ENCODE data around the gene FSTL5. TPM values are rescaled to one million over a fixed set of nuclear protein-coding genes. Genes with fewer than 3 reads are reported as not detected.

The FSTL5 gene
- total and polyA plus RNA-seq, 2 experiments from 2014 or later = not detected

DNA sequence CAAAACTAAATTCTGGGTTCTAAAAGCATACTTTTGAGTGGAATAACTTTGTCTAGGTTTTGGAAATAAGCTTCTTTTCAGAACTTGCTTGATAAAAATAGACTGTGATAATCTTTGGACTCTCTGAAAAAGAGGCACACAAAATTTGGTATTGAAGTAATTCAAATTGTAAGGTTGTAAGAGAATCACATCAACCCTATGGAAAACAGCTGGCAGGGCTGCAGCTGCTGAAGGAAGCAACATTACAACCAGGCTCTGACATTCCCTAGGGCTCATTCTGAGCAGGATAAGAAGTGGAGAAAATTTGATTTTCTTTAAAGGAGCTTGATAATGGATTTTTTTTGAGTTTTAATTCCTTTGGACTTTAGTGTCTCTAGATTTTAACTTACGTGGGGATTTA, 147.6 kb downstream of the FSTL5 start:
- no peaks in the 10 kb centered on the region for H3F3A ChIP-seq (ENCODE audit: insufficient read depth)
- in situ Hi-C loops (cut with MboI) = no loop called here
- no peaks in the 10 kb centered on the region for H3K79me2 ChIP-seq (ENCODE audit: insufficient read depth)
- TF ChIP-seq EZH2phosphoT487 (IDR thresholded peaks at IDR 0.05; ENCODE audit: insufficient read depth, low read depth) (no peak), EZH2 (IDR thresholded peaks at IDR 0.05; ENCODE audit: insufficient read depth, poor library complexity, severe bottlenecking) (no peak)
- WGBS, 2 experiments (ENCODE audit: low coverage in 1 of 2, low lambda C conversion rate in 2 of 2, missing lambda C conversion rate in 2 of 2) = 0 to 2% methylated on average over 1 of the region's 1 CpG
- no peak overlapping the region for H3K27ac ChIP-seq
- H2AFZ ChIP-seq = no peak overlapping the region
- H4K20me1 ChIP-seq (ENCODE audit: insufficient read depth) = no peaks in the 10 kb centered on the region
- H3K9me3 ChIP-seq (ENCODE audit: low read depth) = no peaks in the 10 kb centered on the region
- H3K4me2 ChIP-seq (ENCODE audit: unreplicated experiment) = no peak overlapping the region
- H3K4me1 ChIP-seq (ENCODE audit: insufficient read depth) = no peaks in the 10 kb centered on the region
- DNase-seq = no peak
- H3K9ac ChIP-seq = no peak overlapping the region
- no peak overlapping the region for H3K4me3 ChIP-seq
- H3K27me3 ChIP-seq (replicated peaks; ENCODE audit: insufficient read depth) = no peaks in the 10 kb centered on the region
- H3K36me3 ChIP-seq (ENCODE audit: low read depth) = no peaks in the 10 kb centered on the region
- no peaks in the 10 kb centered on the region for H3K9me2 ChIP-seq (ENCODE audit: insufficient read depth)

DNA sequence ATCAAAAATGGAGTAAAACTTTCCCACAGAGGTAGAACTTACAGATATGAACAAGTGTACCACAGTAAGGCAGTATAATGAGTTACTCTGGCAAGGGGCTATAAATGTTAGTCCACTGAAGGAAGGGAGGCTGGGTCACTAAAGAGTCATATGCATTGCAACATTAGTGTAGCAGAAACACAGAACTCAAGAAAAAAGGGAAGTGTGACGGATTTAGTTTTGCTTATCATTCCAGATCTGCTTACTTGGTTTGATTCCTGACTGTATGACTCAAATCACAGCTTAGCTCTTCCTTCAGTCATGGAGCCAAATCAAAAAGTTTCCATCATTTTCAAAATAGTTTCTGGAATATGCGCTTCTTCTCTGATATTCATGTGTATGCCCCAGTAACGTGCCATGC, 148.7 kb downstream of the FSTL5 start:
- no peaks in the 10 kb centered on the region for H4K20me1 ChIP-seq (ENCODE audit: insufficient read depth)
- no peaks in the 10 kb centered on the region for H3K9me2 ChIP-seq (ENCODE audit: insufficient read depth)
- H3K27ac ChIP-seq = no peak overlapping the region
- no peaks in the 10 kb centered on the region for H3K4me1 ChIP-seq (ENCODE audit: insufficient read depth)
- no peak overlapping the region for H3K9ac ChIP-seq
- no peak overlapping the region for H3K4me3 ChIP-seq
- no peaks in the 10 kb centered on the region for H3K36me3 ChIP-seq (ENCODE audit: low read depth)
- H3F3A ChIP-seq (ENCODE audit: insufficient read depth) = no peaks in the 10 kb centered on the region
- in situ Hi-C loops (cut with MboI) = no loop called here
- H3K9me3 ChIP-seq (ENCODE audit: low read depth) = no peaks in the 10 kb centered on the region
- H3K79me2 ChIP-seq (ENCODE audit: insufficient read depth) = no peaks in the 10 kb centered on the region
- H3K4me2 ChIP-seq (ENCODE audit: unreplicated experiment) = no peak overlapping the region
- TF ChIP-seq EZH2phosphoT487 (IDR thresholded peaks at IDR 0.05; ENCODE audit: insufficient read depth, low read depth) (no peak), EZH2 (IDR thresholded peaks at IDR 0.05; ENCODE audit: insufficient read depth, poor library complexity, severe bottlenecking) (no peak)
- no peak for DNase-seq
- H2AFZ ChIP-seq = no peak overlapping the region
- no peaks in the 10 kb centered on the region for H3K27me3 ChIP-seq (replicated peaks; ENCODE audit: insufficient read depth)
- 24 to 37% methylated on average over 3 of the region's 3 CpGs for WGBS, 2 experiments (ENCODE audit: low coverage in 1 of 2, low lambda C conversion rate in 2 of 2, missing lambda C conversion rate in 2 of 2)

DNA sequence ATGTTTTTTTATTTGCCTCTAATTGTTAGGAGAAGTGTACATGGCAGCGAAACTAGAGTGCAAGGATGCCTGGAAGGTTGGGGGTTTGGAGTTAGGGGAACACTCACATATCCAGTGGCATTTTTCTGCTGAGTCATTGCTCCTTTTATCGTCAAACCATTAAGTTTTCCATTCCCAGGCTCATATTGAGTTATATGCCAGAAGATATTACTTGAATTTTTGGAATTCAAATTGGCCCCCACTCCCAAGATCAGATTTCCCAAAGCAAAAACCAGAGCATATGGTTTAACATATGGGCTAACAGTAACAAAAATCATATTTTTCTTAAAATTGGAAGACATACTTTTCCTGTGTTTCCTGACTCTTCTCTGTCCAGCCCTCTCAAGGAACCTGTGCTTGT, 152.7 kb downstream of the FSTL5 start:
- in situ Hi-C loops (cut with MboI) = no loop called here
- H2AFZ ChIP-seq = no peak overlapping the region
- 3 to 10% methylated on average over 2 of the region's 2 CpGs for WGBS, 2 experiments (ENCODE audit: low coverage in 1 of 2, low lambda C conversion rate in 2 of 2, missing lambda C conversion rate in 2 of 2)

DNA sequence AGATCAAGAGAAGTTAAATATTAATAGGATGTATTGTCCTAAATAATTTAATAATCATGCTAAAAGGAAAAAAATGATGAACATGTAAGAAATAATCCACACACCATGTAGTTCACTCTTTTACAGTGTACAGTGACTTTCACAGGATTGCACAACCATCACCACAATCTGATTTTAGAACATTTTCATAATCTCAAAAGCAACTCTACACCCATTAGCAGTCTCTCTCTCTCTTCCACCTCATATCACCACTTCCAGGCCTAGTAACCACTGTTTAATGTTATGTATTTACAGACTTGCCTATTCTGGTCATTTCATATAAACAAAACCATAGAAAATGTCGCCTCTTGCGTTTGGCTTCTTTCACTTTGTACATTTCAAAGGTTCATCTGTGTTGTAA, 153.4 kb downstream of the FSTL5 start:
- no peaks in the 10 kb centered on the region for H3K4me1 ChIP-seq (ENCODE audit: insufficient read depth)
- H3K4me3 ChIP-seq = no peak overlapping the region
- H3F3A ChIP-seq (ENCODE audit: insufficient read depth) = no peaks in the 10 kb centered on the region
- no peaks in the 10 kb centered on the region for H4K20me1 ChIP-seq (ENCODE audit: insufficient read depth)
- in situ Hi-C loops (cut with MboI) = no loop called here
- H2AFZ ChIP-seq = no peak overlapping the region
- no peaks in the 10 kb centered on the region for H3K9me3 ChIP-seq (ENCODE audit: low read depth)
- 17 to 24% methylated on average over 2 of the region's 2 CpGs for WGBS, 2 experiments (ENCODE audit: low coverage in 1 of 2, low lambda C conversion rate in 2 of 2, missing lambda C conversion rate in 2 of 2)
- H3K36me3 ChIP-seq (ENCODE audit: low read depth) = no peaks in the 10 kb centered on the region
- H3K79me2 ChIP-seq (ENCODE audit: insufficient read depth) = no peaks in the 10 kb centered on the region
- H3K27me3 ChIP-seq (replicated peaks; ENCODE audit: insufficient read depth) = no peaks in the 10 kb centered on the region
- H3K9me2 ChIP-seq (ENCODE audit: insufficient read depth) = no peaks in the 10 kb centered on the region
- H3K9ac ChIP-seq = no peak overlapping the region
- no peak for TF ChIP-seq EZH2phosphoT487 (IDR thresholded peaks at IDR 0.05; ENCODE audit: insufficient read depth, low read depth)
- no peak for TF ChIP-seq EZH2 (IDR thresholded peaks at IDR 0.05; ENCODE audit: insufficient read depth, poor library complexity, severe bottlenecking)
- H3K27ac ChIP-seq = no peak overlapping the region
- H3K4me2 ChIP-seq (ENCODE audit: unreplicated experiment) = no peak overlapping the region
- DNase-seq = no peak

More for the DNA sequence above, 152.7 kb downstream of the FSTL5 start:
- Histone ChIP-seq H3K36me3 (ENCODE audit: low read depth) (no peaks in the 10 kb centered on the region), H3K4me2 (ENCODE audit: unreplicated experiment) (no peak overlapping the region), H3K4me1 (ENCODE audit: insufficient read depth) (no peaks in the 10 kb centered on the region), H3K27me3 (replicated peaks; ENCODE audit: insufficient read depth) (no peaks in the 10 kb centered on the region), H3F3A (ENCODE audit: insufficient read depth) (no peaks in the 10 kb centered on the region), H3K27ac (no peak overlapping the region), H3K79me2 (ENCODE audit: insufficient read depth) (no peaks in the 10 kb centered on the region), H3K4me3 (no peak overlapping the region), H3K9me3 (ENCODE audit: low read depth) (no peaks in the 10 kb centered on the region), H4K20me1 (ENCODE audit: insufficient read depth) (no peaks in the 10 kb centered on the region), H3K9me2 (ENCODE audit: insufficient read depth) (no peaks in the 10 kb centered on the region), H3K9ac (no peak overlapping the region)
- DNase-seq = no peak
- no peak for TF ChIP-seq EZH2 (IDR thresholded peaks at IDR 0.05; ENCODE audit: insufficient read depth, poor library complexity, severe bottlenecking)
- no peak for TF ChIP-seq EZH2phosphoT487 (IDR thresholded peaks at IDR 0.05; ENCODE audit: insufficient read depth, low read depth)

DNA sequence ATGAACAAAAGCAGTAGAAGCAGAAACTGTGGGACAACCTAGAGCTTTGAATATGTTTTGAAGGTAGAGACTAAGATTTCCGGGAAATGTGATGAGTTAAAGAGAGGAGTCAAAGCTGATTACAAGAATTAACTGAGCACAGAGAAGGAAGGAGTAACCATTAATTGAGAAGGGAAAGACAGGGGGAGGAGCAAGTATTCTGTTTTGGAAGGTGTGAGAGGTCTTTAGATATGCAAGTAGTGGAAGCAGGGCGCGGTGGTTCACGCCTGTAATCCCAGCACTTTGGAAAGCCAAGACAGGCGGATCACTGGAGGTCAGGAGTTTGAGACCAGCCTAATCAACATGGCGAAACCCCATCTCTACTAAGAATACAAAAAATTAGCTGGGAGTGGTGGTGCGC, 171.5 kb downstream of the FSTL5 start:
- TF ChIP-seq EZH2 (IDR thresholded peaks at IDR 0.05; ENCODE audit: insufficient read depth, poor library complexity, severe bottlenecking) (no peak), EZH2phosphoT487 (IDR thresholded peaks at IDR 0.05; ENCODE audit: insufficient read depth, low read depth) (no peak)
- H3K4me3 ChIP-seq = no peak overlapping the region
- no peaks in the 10 kb centered on the region for H3K27me3 ChIP-seq (replicated peaks; ENCODE audit: insufficient read depth)
- H3K79me2 ChIP-seq (ENCODE audit: insufficient read depth) = no peaks in the 10 kb centered on the region
- H3K36me3 ChIP-seq (ENCODE audit: low read depth) = no peaks in the 10 kb centered on the region
- H3F3A ChIP-seq (ENCODE audit: insufficient read depth) = no peaks in the 10 kb centered on the region
- in situ Hi-C loops (cut with MboI) = no loop called here
- no peaks in the 10 kb centered on the region for H3K9me2 ChIP-seq (ENCODE audit: insufficient read depth)
- 48 to 52% methylated on average over 7 of the region's 7 CpGs for WGBS, 2 experiments (ENCODE audit: low coverage in 1 of 2, low lambda C conversion rate in 2 of 2, missing lambda C conversion rate in 2 of 2)
- H3K4me2 ChIP-seq (ENCODE audit: unreplicated experiment) = no peak overlapping the region
- H3K9ac ChIP-seq = no peak overlapping the region
- H4K20me1 ChIP-seq (ENCODE audit: insufficient read depth) = no peaks in the 10 kb centered on the region
- no peak overlapping the region for H2AFZ ChIP-seq
- no peak overlapping the region for H3K27ac ChIP-seq
- H3K9me3 ChIP-seq (ENCODE audit: low read depth) = no peaks in the 10 kb centered on the region
- no peaks in the 10 kb centered on the region for H3K4me1 ChIP-seq (ENCODE audit: insufficient read depth)
- no peak for DNase-seq

Measured in GM23248 (cell line).